Ishikawa (cell line): ENCODE data around the gene PRR27.

Source experiments
- CEBPB ChIP-seq: IDR thresholded peaks from 2 replicates; pipeline ENCODE4 v1.6.1; 2012
- CREB1 ChIP-seq: IDR thresholded peaks from 2 replicates; pipeline ENCODE4 v1.6.1; 2012; ENCODE audit warnings: low read depth
- EGR1 ChIP-seq: IDR thresholded peaks from 2 replicates; pipeline ENCODE4 v1.6.1; 2012
- EP300 ChIP-seq: IDR thresholded peaks from 2 replicates; pipeline ENCODE4 v1.6.1; 2012; ENCODE audit warnings: borderline replicate concordance
- FOXM1 ChIP-seq: IDR thresholded peaks from 2 replicates; pipeline ENCODE4 v1.6.1; 2012; ENCODE audit warnings: low read depth, borderline replicate concordance
- NFIC ChIP-seq: IDR thresholded peaks from 2 replicates; pipeline ENCODE4 v1.6.1; 2012
- RAD21 ChIP-seq: IDR thresholded peaks from 2 replicates; pipeline ENCODE4 v1.6.1; 2012; ENCODE audit warnings: low read depth
- TAF1 ChIP-seq: IDR thresholded peaks from 2 replicates; pipeline ENCODE4 v1.6.1; 2012; ENCODE audit warnings: low read depth, mild to moderate bottlenecking
- TCF12 ChIP-seq: IDR thresholded peaks from 2 replicates; pipeline ENCODE4 v1.6.1; 2012; ENCODE audit warnings: low read depth
- TEAD4 ChIP-seq: IDR thresholded peaks from 2 replicates; pipeline ENCODE4 v1.6.1; 2012
- YY1 ChIP-seq: IDR thresholded peaks from 2 replicates; pipeline ENCODE4 v1.6.1; 2012; ENCODE audit warnings: low read depth
- ZBTB7A ChIP-seq: IDR thresholded peaks from 2 replicates; pipeline ENCODE4 v1.6.1; 2012; ENCODE audit warnings: low read depth
- TF ChIP-seq, protein P1 (sequence below): IDR thresholded peaks from 2 replicates; pipeline ENCODE4 v1.6.1; 2012
- TF ChIP-seq, protein P2 (sequence below): IDR thresholded peaks from 2 replicates; pipeline ENCODE4 v1.6.1; 2012; ENCODE audit warnings: low read depth, mild to moderate bottlenecking
- TF ChIP-seq, protein P3 (sequence below): IDR thresholded peaks from 2 replicates; pipeline ENCODE4 v1.6.1; 2012

Gene PRR27

DNA sequence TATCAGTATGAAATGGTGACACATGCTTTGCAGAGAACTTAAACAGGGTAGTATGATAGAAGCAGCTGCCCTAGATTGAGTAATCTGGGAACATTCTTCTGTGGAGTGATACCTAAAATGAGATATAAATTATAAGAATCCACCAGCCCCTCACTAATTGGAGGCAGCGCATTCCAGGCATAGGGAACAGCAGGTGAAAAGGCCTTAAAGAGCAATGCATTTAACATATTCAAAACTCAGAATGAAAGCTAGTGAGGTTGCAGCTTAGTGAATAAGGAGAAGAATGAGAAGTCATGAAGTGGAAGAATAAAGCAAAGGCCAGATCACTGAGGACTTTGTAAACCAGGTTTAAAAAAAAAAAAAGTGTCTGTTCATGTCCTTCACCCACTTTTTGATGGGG is 36.5 kb downstream of the PRR27 start:
- TF ChIP-seq CREB1 (no peak), NFIC (no peak), ZBTB7A (no peak), FOXM1 (no peak), TAF1 (no peak), TEAD4 (no peak), RAD21 (no peak), EP300 (no peak), TCF12 (no peak), YY1 (no peak), EGR1 (no peak), CEBPB (no peak)
- TF ChIP-seq, protein P1, sequence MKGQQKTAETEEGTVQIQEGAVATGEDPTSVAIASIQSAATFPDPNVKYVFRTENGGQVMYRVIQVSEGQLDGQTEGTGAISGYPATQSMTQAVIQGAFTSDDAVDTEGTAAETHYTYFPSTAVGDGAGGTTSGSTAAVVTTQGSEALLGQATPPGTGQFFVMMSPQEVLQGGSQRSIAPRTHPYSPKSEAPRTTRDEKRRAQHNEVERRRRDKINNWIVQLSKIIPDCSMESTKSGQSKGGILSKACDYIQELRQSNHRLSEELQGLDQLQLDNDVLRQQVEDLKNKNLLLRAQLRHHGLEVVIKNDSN, result no peak
- TF ChIP-seq, protein P2, sequence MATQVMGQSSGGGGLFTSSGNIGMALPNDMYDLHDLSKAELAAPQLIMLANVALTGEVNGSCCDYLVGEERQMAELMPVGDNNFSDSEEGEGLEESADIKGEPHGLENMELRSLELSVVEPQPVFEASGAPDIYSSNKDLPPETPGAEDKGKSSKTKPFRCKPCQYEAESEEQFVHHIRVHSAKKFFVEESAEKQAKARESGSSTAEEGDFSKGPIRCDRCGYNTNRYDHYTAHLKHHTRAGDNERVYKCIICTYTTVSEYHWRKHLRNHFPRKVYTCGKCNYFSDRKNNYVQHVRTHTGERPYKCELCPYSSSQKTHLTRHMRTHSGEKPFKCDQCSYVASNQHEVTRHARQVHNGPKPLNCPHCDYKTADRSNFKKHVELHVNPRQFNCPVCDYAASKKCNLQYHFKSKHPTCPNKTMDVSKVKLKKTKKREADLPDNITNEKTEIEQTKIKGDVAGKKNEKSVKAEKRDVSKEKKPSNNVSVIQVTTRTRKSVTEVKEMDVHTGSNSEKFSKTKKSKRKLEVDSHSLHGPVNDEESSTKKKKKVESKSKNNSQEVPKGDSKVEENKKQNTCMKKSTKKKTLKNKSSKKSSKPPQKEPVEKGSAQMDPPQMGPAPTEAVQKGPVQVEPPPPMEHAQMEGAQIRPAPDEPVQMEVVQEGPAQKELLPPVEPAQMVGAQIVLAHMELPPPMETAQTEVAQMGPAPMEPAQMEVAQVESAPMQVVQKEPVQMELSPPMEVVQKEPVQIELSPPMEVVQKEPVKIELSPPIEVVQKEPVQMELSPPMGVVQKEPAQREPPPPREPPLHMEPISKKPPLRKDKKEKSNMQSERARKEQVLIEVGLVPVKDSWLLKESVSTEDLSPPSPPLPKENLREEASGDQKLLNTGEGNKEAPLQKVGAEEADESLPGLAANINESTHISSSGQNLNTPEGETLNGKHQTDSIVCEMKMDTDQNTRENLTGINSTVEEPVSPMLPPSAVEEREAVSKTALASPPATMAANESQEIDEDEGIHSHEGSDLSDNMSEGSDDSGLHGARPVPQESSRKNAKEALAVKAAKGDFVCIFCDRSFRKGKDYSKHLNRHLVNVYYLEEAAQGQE, result no peak
- TF ChIP-seq, protein P3, sequence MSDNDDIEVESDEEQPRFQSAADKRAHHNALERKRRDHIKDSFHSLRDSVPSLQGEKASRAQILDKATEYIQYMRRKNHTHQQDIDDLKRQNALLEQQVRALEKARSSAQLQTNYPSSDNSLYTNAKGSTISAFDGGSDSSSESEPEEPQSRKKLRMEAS, result no peak

DNA sequence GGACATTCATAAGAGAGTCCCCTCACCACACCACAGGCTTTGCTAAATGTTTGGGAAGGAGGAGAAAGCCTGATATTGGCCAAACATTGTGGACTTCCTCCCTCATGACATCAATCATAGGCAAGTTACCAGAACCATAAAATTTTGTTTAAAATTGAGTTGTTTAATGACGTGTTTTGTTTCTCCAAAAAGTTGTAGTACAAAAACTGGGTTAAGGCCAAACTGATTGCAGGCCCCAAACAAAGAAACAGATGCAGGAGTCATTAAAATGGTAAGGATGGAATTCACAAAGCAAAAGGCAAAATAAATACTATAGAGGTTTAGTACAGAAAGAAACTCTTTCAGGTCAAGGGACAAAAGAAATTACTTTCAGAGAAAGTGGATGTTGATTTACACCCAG is 37.6 kb downstream of the PRR27 start:
- TF ChIP-seq CREB1, result no peak
- TF ChIP-seq TEAD4, result no peak
- no peak for TF ChIP-seq TCF12
- no peak for TF ChIP-seq FOXM1
- TF ChIP-seq, protein P2, result no peak

DNA sequence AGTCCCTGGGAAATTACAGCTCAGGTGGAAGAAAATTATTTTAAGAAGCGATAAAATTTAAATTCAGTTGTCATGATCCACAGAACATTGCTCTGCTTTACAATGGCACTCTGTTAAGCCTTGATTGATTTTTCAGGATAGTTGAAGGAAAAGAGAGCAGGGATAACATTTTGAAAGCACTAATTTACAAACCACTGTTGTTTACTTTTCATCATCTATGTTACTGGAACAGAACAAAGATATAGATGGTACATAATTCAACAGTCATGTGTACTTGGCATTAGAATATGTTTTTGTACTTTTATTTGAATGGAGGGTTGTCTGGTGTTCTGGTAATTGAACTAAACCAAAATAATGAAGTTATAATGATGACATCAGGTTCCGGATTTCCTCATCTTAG is 38.9 kb downstream of the PRR27 start:
- TF ChIP-seq TEAD4 (no peak), CREB1 (no peak), TAF1 (no peak)

DNA sequence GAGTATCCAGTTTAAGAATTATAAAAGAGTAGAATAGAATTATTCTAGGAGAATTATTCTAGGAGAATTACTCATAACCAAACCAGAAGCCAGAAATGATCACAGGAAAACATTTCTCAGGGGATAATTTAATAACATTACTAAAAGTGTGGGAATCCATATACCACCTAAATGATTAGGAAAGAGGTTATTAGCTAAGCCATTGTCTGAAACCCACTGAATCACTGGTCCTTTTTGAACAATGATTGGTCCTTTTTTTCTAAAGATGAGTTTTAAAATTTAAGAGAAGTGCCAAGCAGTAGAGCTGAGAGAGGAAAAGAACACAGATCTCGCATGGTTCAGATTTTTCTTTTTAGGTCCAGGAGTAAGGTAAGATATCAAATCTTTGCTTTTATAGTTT is 41.4 kb downstream of the PRR27 start, which contains the start of gene ODAM:
TSS of gene ODAM (plus strand) at position 301 of the 400 bp plus-strand sequence. CDS start 819 bp downstream, outside the sequence.
- no peak for TF ChIP-seq RAD21
- TF ChIP-seq, protein P3, result no peak
- no peak for TF ChIP-seq EGR1
- no peak for TF ChIP-seq TAF1
- no peak for TF ChIP-seq ZBTB7A
- no peak for TF ChIP-seq EP300
- no peak for TF ChIP-seq CREB1
- no peak for TF ChIP-seq NFIC
- no peak for TF ChIP-seq FOXM1
- no peak for TF ChIP-seq TEAD4
- TF ChIP-seq, protein P1, result no peak
- TF ChIP-seq TCF12, result no peak

DNA sequence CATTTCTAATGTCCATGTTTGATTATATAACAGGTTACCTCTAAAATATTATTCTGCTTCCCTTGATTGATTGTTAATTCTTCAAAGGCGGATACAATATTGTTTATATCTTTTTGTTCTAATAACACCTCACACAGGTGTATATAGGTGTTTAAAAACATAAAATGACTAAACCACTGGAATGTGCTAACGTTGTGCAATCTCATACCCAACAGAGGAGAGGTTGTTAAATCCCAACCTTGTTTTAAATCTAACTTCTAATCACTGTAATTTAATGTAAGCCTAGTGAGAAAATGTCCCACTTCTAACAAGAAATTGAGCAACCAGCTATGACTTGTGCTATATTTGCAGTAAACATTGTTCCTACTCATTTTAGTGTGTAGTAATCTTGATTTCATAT is 42.8 kb downstream of the PRR27 start:
- TF ChIP-seq, protein P3, result no peak
- no peak for TF ChIP-seq RAD21
- no peak for TF ChIP-seq CREB1
- no peak for TF ChIP-seq YY1
- TF ChIP-seq CEBPB, result no peak
- TF ChIP-seq, protein P1, result no peak
- TF ChIP-seq TCF12, result no peak

DNA sequence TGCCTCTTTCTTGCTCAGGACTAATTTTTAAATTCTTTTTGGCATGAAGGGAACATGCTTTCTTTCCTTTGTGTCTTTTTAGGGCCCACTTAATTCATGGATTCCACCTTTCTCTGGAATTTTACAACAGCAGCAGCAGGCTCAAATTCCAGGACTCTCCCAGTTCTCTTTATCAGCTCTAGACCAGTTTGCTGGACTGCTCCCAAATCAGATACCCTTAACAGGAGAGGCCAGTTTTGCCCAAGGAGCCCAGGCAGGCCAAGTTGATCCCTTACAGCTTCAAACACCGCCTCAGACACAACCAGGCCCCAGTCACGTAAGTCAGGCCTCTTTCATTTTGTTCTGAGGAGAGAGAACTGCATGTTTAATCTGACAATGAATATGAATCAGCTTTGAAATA is 43.8 kb downstream of the PRR27 start:
- TF ChIP-seq YY1 (no peak), NFIC (no peak), TAF1 (no peak)
